ENCODE results near the gene KIR3DL3.
"Not testable (repeated sequence)": the region's sequence is repeated elsewhere in the genome, so short reads cannot be mapped to it uniquely, and the experiment has no call there.

Gene KIR3DL3

DNA sequence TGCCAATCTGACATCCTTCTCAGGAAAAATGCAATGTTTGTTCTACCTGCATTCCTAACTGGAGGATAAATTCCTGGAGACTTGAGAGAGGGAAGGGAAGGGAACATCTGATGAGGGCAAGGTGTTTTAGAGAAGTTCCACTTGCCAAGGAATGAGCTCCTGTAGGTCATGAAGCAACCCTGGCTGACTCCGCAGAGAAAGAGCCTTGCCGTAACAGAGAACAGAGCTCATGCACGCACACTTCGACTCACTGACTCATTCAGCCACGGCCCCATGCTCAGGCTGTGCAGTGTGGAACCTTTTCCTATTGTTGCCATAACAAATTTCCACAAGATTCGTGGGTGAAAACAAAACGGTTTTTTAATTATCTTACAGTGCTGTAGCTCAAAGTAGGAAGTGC, 54.7 kb downstream of the KIR3DL3 start:
- DNase-seq = not testable (repeated sequence)

DNA sequence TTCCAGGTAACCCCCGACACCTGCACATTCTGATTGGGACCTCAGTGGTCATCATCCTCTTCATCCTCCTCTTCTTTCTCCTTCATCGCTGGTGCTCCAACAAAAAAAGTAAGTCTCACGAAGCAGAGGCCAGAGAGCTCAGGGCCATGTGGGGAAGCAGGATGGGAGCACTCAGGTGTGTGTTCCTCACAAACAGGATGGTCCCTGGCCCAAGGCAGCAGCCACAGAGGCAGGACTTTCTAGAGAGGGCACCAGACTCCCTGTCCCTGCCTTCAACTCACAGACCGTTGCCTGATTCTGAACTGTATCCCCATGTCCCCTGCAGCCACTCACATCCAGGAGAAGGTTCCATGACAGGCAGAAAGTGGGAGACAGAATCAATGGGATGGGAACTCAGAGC, 58.7 kb downstream of the KIR3DL3 start:
- not testable (repeated sequence) for DNase-seq

Measured in amygdala (tissue), 56 donors.